ENCODE measurements around the gene RABGAP1L.
"Not testable (repeated sequence)": the region's sequence is repeated elsewhere in the genome, so short reads cannot be mapped to it uniquely, and the experiment has no call there.

Gene RABGAP1L

DNA sequence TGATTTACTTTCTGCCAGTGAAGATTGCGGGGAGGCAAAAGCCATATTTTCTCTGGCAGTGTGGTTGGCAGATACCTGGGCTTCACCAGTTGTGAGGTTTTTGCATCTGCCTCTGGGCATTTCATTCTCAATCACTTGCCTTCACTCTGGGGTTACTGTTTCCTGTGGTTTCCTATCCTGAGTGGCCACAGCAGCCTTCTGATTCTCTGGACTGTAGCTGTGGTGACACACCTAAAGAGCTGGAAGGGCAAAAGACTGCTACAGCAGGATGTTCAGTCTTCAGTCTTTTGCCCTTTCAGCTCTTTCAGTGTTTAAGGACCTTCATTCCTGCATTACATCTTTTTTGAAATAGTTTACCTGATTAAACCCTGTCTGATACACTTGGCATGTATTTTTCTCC, 237.9 kb downstream of the RABGAP1L start:
- DNase-seq = no peak

DNA sequence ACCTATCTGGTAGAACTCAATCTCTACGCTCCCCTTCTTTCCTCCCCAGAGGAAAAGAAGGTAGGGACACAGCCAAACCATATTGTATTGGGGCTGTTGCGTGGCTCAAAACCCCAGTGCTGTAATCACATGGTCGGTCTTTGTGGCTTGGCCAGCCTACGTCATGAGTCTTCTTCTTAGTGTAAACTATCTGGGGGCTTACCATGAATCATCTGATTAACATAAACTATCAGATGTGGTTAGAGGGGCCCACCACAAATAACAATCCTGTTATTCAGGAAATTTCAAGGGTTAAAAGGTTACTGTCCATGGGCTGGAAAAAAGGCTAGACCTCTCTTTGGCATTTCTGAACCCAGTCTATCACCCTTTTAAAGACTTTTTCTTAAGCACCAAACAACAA, 238.9 kb downstream of the RABGAP1L start:
- DNase-seq = no peak

DNA sequence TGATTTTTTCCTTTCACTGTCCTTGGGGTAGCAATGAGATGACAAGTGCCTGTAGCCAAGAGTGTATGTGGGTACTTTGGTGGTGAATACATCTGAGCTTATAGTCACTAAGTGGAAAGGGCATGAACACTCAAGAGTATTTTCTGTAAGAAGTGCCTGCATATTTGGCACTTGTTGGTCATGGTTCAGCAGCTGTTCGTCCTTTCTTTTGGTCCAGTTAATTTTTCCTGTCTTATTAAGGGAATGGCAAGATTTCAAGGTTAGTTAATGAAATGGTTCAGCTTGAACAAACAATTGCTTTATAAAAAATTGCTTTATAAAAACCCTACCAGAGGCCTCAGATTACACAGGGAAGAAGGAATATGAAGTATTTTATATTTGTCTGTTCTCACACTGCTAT, 239.9 kb downstream of the RABGAP1L start:
- DNase-seq = no peak

DNA sequence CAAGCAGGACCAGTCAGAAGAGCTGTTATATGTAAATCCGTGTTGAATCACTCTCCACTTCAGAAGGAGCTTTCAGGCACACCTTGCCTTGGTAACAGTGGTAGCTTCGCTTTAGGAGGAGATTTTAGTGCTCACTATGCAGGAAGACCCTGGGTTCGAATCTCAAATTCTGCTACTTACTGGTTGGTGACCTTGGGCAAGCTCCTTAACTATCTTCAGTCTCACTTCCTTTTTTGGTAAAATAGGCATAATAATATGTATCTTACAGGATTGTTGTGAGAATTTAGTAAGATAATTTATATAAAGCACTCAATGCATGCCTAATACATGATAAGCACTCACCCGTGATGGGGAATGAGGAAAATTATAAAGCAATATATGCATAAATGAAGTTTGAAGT, 241.8 kb downstream of the RABGAP1L start:
- no peak for DNase-seq

DNA sequence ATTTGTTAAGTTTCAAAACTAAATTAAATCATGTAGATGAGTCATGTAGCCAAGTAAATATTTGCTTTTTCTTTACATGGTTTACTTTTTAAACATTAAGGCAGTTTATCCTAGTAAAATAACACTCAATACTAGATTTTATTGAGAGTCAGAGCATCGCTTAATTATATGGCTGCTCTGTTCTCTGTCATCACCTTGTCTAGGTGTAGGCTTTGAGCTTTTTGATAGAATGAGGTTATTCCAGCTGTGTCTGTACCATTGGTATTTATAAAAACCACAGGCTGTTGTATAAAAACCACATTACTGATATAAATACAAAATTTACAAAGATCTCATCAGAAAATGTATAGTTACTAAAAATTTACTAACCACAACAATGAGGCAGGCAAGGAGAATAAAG, 245.9 kb downstream of the RABGAP1L start:
- peak in 1 of 2 experiments; percentile 14 for DNase-seq

DNA sequence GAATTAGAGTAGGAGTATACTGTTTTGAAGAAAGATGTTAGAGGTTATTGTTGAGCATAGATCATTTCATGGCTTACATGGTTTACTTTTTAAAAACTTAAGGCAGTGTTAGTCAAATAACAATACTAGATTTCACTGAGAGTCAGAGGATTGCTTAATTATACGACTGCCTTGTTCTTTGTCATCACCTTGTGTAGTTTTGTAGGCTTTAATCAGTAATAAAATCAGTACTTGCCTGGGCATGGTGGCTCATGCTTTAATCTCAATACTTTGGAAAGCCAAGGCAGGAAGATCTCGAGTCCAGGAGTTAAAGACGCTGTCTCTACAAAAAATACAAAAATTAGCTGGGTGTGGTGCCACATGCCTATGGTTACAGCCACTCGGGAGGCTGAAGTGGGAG, 247.1 kb downstream of the RABGAP1L start:
- DNase-seq = no peak

DNA sequence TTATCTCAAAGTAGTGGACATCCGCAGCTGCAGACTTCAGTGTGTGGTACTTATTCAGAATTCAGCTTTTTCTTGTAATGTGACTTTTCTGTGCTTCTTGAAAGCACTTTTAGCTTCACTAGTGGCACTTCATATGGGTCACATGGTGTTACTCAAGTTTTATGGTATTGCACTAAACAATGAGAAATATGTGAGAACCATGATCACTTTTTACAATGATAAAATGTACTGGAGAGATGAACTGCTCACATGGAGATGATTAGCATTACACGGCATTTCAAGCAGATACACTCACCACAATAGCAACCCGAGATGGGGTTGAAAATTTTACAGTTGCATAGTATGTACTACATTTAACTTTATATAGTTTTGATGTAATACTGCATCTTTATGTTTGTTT, 248.3 kb downstream of the RABGAP1L start:
- DNase-seq = no peak

DNA sequence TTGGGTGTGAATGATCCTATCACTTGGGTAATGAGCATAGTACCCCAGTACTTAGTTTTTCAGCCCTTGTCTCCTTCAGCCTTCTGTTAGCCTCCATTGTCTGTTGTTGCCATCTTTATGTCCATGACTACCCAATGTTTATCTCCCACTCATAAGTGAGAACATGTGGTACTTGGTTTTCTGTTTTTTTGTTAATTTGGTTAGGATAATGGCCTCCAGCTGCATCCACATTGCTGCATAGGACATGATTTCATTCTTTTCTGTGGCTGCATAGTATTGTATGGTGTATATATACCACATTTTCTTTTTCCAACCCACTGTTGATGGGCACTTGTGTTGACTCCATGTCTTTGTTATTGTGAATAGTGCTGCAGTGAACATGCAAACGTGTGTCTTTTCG, 248.8 kb downstream of the RABGAP1L start:
- no peak for DNase-seq

DNA sequence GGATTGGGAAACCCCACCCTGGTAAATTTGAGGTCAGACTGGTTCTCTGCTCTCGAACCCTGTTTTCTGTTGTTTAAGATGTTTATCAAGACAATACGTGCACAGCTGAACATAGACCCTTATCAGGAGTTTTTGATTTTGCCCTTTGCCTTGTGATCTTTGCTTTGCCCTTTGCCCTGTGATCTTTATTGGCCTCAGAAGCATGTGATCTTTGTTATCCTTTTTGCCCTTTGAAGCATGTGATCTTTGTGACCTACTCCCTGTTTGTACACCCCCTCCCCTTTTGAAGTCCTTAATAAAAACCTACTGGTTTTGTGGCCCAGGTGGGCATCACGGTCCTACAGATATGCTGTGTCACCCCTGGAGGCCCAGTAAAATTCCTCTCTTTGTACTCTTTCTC, 250.5 kb downstream of the RABGAP1L start:
- DNase-seq = not testable (repeated sequence)

DNA sequence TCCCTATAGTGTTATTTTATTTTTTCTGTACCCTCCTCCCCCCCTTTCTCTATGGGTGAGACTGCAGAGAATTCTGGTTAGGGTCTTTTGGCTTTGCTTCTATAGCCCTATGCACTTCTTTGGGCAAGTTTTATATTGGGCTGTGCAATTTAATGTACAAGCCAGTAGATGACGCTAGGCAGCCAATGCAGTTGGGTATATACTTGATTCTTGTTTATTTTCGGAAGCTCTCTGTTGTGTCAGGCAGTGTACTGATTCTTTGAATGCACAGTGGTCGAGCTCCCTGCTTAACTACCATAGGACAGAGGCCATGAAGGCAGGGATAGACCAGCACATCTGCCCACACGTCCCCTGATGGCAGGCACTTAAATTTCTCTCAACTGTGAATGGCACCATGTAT, 254.3 kb downstream of the RABGAP1L start:
- DNase-seq = no peak

DNA sequence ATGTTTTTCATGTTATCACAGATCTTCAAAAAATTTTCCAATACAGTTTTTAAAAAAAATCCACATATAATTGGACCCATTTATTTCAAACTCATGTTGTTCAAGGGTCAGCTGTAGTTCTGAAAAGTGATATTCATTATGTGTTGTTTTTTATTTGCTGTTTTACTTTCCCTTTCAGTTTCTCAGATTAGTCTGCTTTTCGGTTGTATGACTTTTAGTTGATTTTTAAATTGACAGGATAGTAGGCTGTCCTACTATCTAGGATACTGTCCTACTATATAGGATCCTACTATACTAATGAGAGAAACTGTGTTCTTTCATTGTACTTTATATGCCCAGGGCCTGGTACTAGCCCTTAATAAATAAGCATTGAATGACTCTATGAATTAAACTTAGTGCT, 254.9 kb downstream of the RABGAP1L start:
- DNase-seq = no peak

DNA sequence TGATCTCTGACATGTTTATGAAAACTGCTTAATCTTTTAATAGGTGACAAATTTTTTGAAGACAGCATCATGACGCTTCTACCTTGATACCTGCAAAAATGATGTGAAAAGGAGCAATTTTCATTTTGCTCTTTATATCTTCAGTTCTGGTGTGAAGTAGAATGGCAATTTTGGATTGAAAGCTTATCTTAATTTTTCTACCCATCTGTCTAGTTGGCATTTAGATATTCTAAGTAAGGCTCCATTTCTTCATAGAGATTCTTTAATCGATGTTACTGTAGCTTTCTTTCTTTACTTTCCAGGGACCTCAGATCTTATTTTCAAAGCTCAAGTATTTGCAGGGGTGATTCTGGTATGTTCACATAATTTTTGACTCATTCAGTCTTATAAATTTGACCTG, 256.2 kb downstream of the RABGAP1L start:
- no peak for DNase-seq

DNA sequence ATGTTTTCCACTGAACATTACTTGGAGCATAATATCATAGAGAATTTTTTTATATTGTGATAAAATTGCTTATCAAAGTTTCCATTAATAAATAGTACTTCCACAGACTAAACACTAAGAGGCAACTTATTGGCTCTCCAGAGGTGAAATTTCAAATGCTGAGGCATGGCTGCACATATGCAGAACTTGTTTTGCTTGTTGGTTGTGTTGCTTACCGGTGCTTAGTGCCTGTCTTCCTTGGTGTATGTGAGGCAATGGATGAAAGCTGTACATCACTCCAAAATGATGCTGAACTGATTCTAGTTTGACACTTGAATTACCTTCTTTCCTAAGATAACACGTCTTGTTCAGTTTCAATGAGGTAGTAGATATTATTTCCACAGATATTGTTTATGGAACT, 258.6 kb downstream of the RABGAP1L start:
- no peak for DNase-seq

DNA sequence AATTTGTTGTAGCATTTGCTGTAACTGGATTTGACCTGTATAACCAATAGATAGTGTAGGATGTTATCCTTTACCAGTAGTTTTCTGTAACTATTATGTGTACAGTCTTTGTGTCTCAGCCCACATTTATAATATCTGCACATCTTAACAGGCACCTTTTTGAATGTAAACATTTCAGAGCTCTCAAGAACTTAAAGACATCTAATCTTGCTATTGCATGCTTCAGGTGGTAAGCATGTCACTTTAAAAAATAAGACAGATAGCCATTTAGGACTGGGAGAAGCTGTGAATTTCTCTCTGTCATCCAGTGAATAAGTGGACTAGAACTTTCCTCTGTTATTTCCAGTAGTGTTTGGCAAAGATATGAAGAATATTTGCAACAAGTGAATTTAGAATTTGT, 265.8 kb downstream of the RABGAP1L start:
- DNase-seq = no peak

DNA sequence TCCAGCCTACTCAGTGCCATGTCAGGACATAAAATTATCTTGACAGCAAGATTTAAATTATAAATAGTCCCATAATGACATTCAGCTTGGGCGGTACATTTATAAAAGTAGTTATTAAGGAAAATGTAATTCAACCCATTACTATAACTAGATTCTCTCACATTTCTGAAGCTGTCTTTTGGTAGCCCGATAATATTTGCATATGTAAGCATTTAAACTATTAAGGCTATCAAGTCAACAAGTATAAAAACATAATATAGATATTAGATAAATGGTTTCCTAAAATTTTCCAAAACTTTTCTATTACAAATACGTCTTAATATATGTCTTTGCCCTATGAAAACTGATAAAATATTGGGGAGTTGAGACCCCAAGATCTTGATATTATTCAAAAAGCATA, 266.8 kb downstream of the RABGAP1L start:
- no peak for DNase-seq

DNA sequence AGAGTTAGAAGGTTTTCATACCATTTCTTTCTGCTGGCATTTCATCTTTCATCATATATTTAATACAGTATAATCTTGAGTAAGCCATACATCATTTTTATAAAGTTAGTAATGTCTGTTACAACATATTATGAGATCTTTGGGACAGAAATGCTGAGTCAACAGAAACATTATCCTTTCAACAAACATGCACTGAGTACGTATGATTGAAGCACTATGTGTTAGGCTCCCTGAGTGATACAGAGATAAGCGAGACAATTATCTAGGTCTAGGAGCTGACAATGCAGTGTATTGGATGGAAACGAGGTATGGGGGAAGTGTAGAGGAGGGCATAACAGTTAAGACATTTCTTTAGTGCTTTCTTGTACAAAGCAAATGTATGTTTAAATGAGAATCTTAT, 268.7 kb downstream of the RABGAP1L start:
- no peak for DNase-seq

DNA sequence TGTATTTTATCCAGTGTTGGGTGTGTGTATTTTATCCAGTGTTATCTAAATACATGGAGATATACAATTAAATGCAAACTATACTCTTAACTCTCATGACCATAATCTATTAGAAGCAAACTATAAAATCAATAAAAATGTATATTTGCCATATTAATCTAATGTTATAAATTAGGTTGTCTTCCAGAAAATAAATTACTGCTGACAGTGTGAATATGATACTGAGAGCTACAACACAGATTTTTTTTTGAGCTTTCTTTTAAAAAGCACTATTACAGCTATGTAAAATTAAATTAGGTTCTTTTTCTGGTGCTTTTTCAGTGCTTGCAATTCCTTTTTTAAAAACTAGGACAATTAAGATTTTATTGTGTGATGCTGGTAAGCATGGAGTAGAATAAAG, 269.4 kb downstream of the RABGAP1L start:
- DNase-seq = no peak

DNA sequence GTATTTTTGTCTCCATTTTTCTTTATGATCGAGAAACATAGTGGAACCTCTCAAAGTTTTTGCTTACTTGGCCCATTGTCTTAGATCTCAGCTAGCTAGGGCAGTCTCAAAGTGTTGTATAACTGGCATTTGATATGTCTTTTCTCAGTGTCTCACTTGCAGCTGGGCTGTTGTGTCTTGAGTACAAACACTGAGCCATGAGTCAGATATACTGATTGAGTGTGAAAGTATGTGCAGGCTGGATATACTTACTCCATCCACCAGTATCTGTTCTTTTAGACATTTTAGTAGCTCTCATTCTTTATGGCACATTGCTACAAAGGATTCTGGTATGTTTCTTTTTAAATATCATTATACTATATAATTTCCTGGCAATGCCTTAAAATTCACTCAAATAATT, 274.1 kb downstream of the RABGAP1L start:
- no peak for DNase-seq

DNA sequence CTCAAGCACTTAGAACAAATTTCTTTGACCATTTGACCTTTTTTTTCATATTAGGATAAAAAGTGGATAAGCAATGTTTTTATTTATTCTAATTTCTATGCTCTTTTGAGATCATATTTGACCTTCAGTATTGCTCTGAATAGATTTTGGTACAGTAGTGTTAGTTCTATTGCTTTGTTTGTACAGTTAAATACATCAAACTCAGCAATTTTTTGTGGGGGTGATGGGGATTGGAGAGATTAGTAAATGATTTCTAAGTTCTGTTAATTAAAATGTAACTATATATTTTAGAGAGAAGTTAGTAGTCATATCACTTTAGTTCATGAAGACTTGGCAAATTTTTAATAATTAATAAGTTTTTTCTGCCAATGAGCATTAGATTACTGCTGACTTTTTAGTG, 286.0 kb downstream of the RABGAP1L start:
- no peak for DNase-seq

DNA sequence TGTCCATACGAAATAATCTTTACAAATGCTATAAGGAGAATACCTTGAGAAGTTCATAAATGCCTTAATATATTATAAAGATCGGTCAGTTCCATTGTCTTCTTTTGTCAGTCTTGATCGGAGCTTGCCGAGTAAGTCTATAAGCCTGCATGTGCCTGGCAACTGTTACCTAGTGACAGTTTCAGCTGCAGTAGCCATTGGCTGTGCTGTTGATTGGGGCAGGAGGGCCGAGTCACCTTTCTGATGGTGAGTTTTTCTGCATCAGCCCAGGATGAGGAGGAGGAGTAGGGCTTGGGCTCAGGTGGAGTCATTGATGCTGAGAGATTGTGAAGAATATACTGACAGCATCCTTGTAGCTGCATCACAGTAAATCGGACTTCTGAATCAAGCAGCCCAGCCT, 286.5 kb downstream of the RABGAP1L start:
- no peak for DNase-seq

DNA sequence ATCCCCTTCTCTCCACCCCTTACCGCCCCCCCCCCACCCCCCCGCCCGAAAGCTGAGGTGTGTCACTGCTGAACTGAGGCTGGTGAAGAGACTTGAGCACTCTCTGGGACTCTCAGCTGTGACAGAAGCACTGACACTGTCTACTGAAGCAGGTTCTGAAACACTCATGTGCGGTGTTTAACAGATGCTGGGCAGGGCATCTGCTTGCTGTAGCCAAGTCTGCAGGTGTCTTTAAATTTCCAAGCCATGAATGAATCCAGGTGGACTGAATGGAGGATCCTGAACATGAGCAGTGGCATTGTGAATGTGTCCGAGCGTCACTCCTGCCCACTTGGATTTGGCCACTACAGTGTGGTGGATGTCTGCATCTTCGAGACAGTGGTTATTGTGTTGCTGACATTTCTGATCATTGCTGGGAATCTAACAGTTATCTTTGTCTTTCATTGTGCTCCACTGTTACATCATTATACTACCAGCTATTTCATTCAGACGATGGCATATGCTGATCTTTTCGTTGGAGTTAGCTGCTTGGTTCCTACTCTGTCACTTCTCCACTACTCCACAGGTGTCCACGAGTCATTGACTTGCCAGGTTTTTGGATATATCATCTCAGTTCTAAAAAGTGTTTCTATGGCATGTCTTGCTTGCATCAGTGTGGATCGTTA, 288.7 kb downstream of the RABGAP1L start, which contains the start of gene GPR52:
GPR52 (plus strand) TSS at position 99 of the 665 bp plus-strand sequence; CDS start at position 247, 148 bp downstream.
- no peak for DNase-seq

DNA sequence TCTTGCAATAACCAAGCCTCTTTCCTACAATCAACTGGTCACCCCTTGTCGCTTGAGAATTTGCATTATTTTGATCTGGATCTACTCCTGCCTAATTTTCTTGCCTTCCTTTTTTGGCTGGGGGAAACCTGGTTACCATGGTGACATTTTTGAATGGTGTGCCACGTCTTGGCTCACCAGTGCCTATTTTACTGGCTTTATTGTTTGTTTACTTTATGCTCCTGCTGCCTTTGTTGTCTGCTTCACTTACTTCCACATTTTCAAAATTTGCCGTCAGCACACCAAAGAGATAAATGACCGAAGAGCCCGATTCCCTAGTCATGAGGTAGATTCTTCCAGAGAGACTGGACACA, 289.2 kb downstream of the RABGAP1L start:
- no peak for DNase-seq

DNA sequence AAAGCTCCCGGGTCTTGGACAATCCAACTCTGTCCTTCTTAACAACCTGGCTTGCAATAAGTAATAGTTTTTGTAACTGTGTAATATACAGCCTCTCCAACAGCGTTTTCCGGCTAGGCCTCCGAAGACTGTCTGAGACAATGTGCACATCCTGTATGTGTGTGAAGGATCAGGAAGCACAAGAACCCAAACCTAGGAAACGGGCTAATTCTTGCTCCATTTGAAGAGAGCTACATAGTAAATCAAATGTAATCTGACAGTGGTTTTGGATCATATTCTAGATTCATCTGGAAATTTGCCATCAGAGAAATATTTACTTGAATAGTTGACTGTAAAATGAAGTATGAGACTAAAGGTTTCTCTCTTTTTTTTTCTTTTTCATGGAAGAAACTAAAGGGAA, 289.7 kb downstream of the RABGAP1L start:
- no peak for DNase-seq

DNA sequence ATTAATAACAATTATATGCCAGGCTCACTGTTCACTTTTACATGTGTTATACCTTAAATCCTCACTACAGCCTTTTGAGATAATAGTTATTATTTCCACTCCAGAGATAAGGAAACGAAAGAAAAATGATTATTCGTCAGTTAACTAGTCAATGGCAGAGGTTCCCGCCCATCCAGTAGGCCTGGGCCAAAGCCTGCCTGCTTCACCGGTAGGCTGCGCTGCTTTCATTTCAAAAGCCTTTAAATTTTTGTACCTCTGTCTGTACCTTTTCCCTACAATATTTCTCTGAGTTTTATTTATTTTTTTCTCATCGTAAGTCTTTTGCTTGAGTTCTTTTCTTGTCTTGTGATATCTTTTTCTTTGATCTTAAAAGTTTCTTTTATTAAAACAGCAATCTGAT, 292.1 kb downstream of the RABGAP1L start:
- DNase-seq = no peak

DNA sequence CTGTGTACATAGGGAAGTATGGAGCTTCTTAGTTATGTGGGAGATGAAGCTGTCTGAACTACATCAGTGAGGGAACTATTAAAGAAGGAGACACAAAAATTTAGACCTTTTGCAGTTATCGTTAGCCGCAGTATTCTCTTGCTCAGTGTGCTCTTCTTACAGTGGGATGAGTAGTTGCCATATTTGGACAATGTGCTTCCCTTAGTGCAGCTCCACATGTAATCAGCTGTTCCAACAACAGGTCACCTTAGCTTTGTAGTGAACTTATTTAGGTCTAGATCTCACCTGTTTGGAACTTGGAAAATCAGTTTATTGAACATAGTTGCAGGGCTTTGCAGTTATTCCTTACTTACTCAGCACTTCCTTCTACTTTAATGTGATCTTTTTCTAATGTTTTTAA, 306.5 kb downstream of the RABGAP1L start:
- no peak for DNase-seq

DNA sequence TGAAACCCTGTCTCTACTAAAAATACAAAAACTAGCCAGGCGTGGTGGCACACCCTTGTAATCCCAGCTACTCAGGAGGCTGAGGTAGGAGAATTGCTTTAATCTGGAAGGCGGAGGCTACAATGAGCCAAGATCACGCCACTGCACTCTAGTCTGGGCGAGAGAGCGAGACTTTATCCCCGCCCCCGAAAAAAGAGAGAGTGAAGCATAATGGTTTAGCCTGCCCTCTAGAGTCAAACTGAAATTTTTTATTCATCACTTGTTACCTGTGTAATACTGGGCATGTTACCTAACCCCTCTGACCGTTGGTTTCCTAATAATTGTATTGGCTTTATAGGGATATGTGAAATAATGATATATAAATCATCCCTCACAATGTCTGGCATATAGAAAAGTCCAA, 307.3 kb downstream of the RABGAP1L start:
- DNase-seq = no peak
